Activated naive CD8-positive, alpha-beta T cell (primary cell): ENCODE results near the gene STAB1.

ENCODE experiments used
- H3K27ac Mint-ChIP-seq: one replicate; pipeline ENCODE4 v1.8.0; 2021; ENCODE audit warnings: mixed read lengths
- H3K27me3 Mint-ChIP-seq: one replicate; pipeline ENCODE4 v1.8.0; 2021; ENCODE audit warnings: mixed read lengths
- H3K36me3 Mint-ChIP-seq: one replicate; pipeline ENCODE4 v1.8.0; 2021; ENCODE audit warnings: mixed read lengths
- H3K4me1 Mint-ChIP-seq: one replicate; pipeline ENCODE4 v1.8.0; 2021; ENCODE audit warnings: low read depth, mixed read lengths
- H3K4me3 Mint-ChIP-seq: one replicate; pipeline ENCODE4 v1.8.0; 2021; ENCODE audit warnings: mild to moderate bottlenecking, mixed read lengths
- H3K9me3 Mint-ChIP-seq: one replicate; pipeline ENCODE4 v1.8.0; 2021; ENCODE audit warnings: low read depth, mixed read lengths

The STAB1 gene

DNA sequence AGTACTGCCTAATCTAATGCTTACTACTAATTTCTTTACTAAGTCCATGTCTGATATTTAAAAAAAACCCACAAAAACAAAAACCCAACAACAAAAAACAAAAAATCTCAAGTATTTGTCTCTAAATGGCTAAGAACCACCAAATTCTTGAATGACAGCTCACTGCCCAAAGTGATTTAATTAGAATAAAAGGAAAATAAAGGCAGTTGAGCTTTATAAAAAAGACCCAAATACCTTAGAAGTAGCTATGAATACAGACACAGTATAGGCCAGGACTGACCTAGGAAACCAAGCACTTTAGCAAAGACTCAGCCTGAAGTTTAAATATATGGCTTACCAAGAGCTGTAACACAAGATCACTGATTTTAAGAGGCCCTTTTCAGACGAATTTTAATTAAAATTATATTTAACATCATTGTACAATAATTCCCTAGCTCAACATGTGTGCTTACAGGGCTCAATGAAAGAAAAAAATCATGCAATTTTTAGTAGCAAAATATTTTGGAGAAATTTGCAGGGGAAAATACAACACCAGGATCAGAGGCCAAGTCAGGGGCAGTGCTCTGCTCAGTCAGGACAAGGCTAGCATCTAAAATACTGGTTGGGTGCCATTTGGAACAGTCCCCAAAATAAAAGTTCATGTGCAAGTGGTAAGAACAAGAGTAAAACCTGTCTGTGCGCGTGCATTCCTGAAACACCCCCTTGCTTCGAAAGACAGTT lies 66.0 kb downstream of the STAB1 start:
- Mint-ChIP-seq H3K36me3 (peaks cover 13% of the 10 kb centered on the region), H3K27ac (no peak overlapping the region), H3K9me3 (no peaks in the 10 kb centered on the region), H3K4me1 (peaks cover 2% of the 10 kb centered on the region), H3K27me3 (no peaks in the 10 kb centered on the region), H3K4me3 (no peak overlapping the region)

- H3K27me3 Mint-ChIP-seq = no peaks in the 10 kb centered on the region
- no peak overlapping the region for H3K4me3 Mint-ChIP-seq
- no peak overlapping the region for H3K27ac Mint-ChIP-seq
- H3K9me3 Mint-ChIP-seq = no peaks in the 10 kb centered on the region
- peaks cover 20% of the 10 kb centered on the region for H3K36me3 Mint-ChIP-seq
- H3K4me1 Mint-ChIP-seq = peaks cover 2% of the 10 kb centered on the region
Measured at GRCh38 chr3:52563984-52564383, 68.8 kb downstream of the STAB1 start.

- Mint-ChIP-seq H3K9me3 (no peaks in the 10 kb centered on the region), H3K36me3 (peaks cover 12% of the 10 kb centered on the region), H3K27me3 (no peaks in the 10 kb centered on the region), H3K27ac (no peak overlapping the region), H3K4me1 (no peaks in the 10 kb centered on the region), H3K4me3 (no peak overlapping the region)
Measured at GRCh38 chr3:52568069-52568468, 72.9 kb downstream of the STAB1 start.

- Mint-ChIP-seq H3K27ac (no peak overlapping the region), H3K4me3 (no peak overlapping the region), H3K9me3 (no peaks in the 10 kb centered on the region), H3K4me1 (no peaks in the 10 kb centered on the region), H3K36me3 (peaks cover 9% of the 10 kb centered on the region), H3K27me3 (no peaks in the 10 kb centered on the region)
Measured at GRCh38 chr3:52570076-52570475, 74.9 kb downstream of the STAB1 start.

DNA sequence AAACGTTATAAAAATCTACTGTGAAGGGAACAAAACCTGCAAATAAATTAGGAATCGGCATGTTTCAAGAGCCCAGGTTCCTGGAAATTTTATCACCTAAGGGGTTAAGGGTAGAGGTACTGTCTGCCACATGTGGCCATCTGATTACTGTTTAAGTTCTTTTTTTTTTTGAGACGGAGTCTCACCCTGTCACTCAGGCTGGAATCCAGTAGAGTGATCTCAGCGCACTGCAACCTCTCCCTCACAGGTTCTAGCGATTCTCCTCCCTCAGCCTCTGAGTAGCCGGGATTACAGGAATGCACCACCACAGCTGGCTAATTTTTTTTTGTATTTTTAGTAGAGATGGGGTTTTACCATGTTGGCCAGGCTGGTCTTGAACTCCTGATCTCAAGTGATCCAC lies 77.1 kb downstream of the STAB1 start:
- peaks cover 11% of the 10 kb centered on the region for H3K36me3 Mint-ChIP-seq
- no peaks in the 10 kb centered on the region for H3K27me3 Mint-ChIP-seq
- no peaks in the 10 kb centered on the region for H3K9me3 Mint-ChIP-seq
- H3K4me3 Mint-ChIP-seq = no peak overlapping the region
- no peak overlapping the region for H3K27ac Mint-ChIP-seq
- no peaks in the 10 kb centered on the region for H3K4me1 Mint-ChIP-seq
